Measurements from ENCODE around the gene UBE2O.

GRCh38 chr17:76345377-76345974 is 107.5 kb downstream of the UBE2O start:
- TF ChIP-seq EZH2 (IDR thresholded peaks at IDR 0.05; ENCODE audit: low read length, missing control alignments) (no peak), CTCF (conservative IDR thresholded peaks at IDR 0.05 in 1 of 2, IDR thresholded peaks at IDR 0.05 in 1 of 2; ENCODE audit: low read depth in 1 of 2, low read length in 2 of 2) (no peak)

Data from fibroblast of lung (primary cell).